H7 (cell line): ENCODE measurements around the gene CENPL. TPM values are rescaled to one million over a fixed set of nuclear protein-coding genes. Genes with fewer than 3 reads are reported as not detected.
"Not testable (repeated sequence)": the region's sequence is repeated elsewhere in the genome, so short reads cannot be mapped to it uniquely, and the experiment has no call there.

ENCODE experiments used
- DNase-seq: peaks from one replicate; pipeline ENCODE4 v3.0.0; 2012
- H3K27me3 ChIP-seq: 2 replicates; pipeline ENCODE4 v1.6.0; 2011; ENCODE audit warnings: mild to moderate bottlenecking, low read length; ENCODE audit not compliant: control insufficient read depth, insufficient read depth
- H3K36me3 ChIP-seq: replicated peaks from 2 replicates; pipeline ENCODE4 v1.5.1; 2011; ENCODE audit warnings: low read length; ENCODE audit not compliant: control insufficient read depth, insufficient read depth
- H3K4me3 ChIP-seq: 2 replicates; pipeline ENCODE4 v1.5.1; 2011; ENCODE audit warnings: low read depth, mild to moderate bottlenecking, control low read depth, low read length, moderate library complexity; ENCODE audit not compliant: insufficient read depth
- total RNA-seq: library from RNA; depleted of rRNA; stranded (reverse); fragments of >200 nt; shearing (Covaris generic); gene quantifications from 2 replicates; pipeline ENCODE4 v1.2.3, GENCODE V29; 2014

The CENPL gene
- total RNA-seq, 1 experiment from 2014 or later = 33.1 TPM

DNA sequence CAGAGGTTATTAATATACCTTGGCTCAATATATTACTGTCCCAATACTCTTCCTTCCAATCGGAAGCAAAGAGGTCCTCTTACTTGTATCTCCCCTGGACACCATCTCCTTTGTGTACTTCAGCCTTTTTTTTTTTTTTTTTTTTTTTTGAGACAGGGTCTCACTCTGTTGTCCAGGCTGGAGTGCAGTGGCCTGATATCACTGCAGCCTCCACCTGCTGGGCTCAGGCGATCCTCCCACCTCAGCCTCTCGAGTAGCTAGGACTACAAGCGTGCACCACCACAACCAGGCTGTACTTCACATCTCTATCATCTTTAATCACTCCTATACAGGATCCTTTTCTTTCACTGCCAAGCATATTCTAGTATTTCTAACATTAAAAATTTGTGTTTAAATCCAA, 3.0 kb downstream of the CENPL start:
- no peaks in the 10 kb centered on the region; the same call in 1 of the 2 replicates for H3K36me3 ChIP-seq
- H3K27me3 ChIP-seq = no peaks in the 10 kb centered on the region
- no peak overlapping the region for H3K4me3 ChIP-seq
- no peak for DNase-seq

DNA sequence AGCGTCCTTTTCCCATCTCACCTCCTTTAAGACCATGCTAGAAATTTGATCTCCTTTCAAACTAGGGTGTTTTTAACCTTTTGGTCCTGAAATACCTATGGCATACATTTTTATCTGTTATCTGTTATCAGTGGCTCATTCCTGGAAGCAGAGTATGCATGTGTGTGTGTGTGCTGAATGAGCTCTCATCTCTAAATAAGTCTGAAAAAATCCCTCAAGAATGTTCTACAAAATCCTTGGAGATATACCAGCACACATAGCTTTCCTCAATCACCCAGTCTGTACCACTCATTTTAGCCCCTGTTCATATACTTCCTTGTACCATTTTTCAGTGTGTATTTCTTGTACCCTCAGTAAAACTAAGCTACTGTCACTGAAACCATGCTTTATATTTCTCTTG, 6.2 kb downstream of the CENPL start:
- no peak overlapping the region for H3K4me3 ChIP-seq
- no peak for DNase-seq
- no peaks in the 10 kb centered on the region; the same call in 1 of the 2 replicates for H3K36me3 ChIP-seq
- H3K27me3 ChIP-seq = no peaks in the 10 kb centered on the region

DNA sequence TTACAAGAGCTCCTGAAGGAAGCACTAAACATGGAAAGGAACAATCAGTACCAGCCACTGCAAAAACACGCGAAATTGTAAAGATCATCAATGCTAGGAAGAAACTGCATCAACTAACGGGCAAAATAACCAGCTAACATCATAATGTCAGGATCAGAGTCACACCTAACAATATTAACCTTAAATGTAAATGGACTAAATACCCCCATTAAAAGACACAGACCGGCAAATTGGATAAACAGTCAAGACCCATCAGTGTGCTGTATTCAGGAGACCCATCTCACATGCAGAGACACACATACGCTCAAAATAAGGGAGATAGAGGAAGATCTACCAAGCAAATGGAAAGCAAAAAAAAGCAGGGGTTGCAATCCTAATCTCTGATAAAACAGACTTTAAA, 11.0 kb downstream of the CENPL start:
- DNase-seq, H3K27me3 ChIP-seq, H3K36me3 ChIP-seq: not testable (repeated sequence)

DNA sequence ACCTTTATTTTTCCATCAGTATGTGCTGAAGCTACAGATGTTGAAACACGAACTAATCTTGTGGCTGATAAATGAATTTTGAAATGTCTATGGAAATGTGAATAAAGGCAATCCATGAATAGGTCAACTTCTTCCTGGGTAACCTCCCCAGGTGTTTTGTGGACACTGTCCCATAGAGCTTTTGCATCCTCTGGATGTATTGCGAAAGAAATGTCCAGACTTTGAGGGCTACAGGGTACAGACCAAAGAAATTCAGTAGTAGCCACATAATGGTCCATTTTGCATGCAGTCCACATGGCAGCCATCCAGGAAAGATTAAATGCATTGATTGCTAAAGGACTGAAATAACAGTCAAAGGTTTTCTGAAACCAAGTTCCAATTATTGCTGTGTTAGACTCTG, 21.7 kb downstream of the CENPL start:
- H3K27me3 ChIP-seq = no peaks in the 10 kb centered on the region
- DNase-seq = no peak
- H3K4me3 ChIP-seq = no peak overlapping the region
- peaks cover 8% of the 10 kb centered on the region for H3K36me3 ChIP-seq

More for the DNA sequence above, 11.0 kb downstream of the CENPL start:
- H3K4me3 ChIP-seq = not testable (repeated sequence)

DNA sequence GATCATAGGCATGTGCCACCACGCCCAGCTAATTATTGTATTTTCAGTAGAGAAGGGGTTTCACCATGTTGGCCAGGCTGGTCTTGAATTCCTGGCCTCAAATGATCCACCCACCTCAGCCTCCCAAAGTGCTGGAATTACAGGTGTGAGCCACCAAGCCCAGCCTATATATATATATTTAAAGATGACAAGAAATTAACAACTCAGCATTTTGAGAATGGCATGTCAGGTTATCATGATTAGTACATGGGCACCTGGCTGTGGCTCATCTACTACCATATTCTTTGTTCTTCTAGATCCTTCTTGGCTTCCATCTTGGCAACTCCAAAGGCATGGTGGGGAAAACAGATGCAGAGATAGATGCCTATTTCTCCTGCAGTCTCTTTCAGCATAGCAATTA, 24.7 kb downstream of the CENPL start:
- H3K4me3 ChIP-seq, H3K36me3 ChIP-seq, DNase-seq, H3K27me3 ChIP-seq: not testable (repeated sequence)

DNA sequence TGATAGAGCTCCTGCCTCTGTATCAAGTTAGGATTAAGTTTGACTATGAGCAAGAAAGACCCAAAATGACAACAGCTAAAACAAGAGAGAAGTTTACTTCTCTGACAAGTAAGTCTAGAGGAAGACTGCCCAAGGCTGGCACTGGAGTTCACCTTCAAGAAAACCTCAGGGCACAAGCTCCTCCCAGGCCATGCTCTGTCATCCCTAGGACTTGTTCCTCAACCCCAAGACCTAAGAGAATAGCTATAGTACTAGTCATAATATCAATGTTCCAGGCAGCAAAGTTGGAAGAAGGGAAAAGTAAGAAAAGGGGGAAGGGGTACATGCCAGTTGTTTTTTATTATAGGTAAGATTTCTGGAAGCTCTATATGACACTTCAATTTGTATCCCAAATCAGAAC, 26.6 kb downstream of the CENPL start:
- peaks cover 2% of the 10 kb centered on the region for H3K36me3 ChIP-seq
- H3K27me3 ChIP-seq = no peaks in the 10 kb centered on the region
- DNase-seq = no peak

DNA sequence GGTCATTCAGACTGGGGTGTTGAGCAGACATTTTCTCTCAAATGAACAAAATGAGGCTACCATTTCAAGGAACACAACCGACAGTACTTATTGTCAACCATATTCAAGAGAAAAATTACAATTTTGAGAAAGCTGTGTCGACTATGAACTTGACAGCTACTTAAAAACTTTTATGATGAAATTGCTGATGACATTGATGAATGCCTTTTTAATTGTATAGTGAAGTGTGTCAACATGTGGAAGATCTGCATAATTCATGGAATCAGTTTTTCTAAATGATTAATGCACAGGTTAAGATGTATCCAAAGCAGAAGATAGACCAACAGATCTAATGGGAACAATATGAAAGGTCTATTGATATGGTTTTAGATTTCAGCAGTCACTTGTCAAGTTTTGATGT, 34.8 kb downstream of the CENPL start:
- DNase-seq = no peak
- Histone ChIP-seq H3K4me3 (no peak overlapping the region), H3K36me3 (no peaks in the 10 kb centered on the region), H3K27me3 (no peaks in the 10 kb centered on the region)

More for the DNA sequence above, 26.6 kb downstream of the CENPL start:
- H3K4me3 ChIP-seq = no peak overlapping the region

DNA sequence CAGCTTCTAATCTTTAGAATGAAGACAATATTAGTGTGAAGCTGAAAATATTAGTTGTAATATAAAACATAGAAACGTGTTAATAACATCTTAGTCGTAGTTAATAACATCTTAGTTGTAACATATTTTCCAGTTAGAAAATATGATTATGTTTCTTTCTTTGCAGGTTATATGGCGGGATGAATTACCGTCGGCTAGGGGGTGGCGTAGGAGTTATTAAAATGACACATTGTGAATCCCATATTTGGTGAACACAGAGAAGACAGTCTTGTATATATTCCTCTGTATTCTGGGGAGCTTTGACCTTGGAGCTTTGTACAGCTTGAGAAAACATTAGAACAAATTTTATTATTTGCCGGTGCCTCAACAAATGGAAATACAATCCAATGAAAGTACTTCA, 39.7 kb downstream of the CENPL start:
- no peak for DNase-seq
- Histone ChIP-seq H3K4me3 (no peak overlapping the region), H3K27me3 (no peaks in the 10 kb centered on the region), H3K36me3 (0 out of 2 replicates have a peak, but pooled peaks cover under 1% of the 10 kb centered on the region)

DNA sequence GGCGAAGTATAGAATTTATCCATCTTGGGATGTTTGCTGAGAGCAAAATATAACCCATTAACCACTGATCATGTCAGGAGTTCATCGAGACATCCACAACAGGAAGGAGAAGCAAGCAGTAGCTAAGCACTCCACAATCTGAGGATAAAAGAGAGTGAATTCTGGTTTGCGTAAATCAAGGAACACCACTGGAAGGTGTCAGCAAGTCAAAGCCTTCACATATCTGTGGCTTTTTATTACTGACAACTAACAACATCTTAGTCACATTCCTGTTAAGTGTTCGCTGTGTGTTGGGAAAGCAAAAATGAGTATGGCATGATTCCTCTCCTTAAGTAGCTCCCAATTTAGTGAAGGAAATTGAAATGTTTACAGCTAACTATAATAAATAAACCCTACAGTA, 44.7 kb downstream of the CENPL start:
- DNase-seq = no peak
- H3K36me3 ChIP-seq = peaks cover 1% of the 10 kb centered on the region; the same call in 1 of the 2 replicates
- H3K4me3 ChIP-seq = no peak overlapping the region
- no peaks in the 10 kb centered on the region for H3K27me3 ChIP-seq

DNA sequence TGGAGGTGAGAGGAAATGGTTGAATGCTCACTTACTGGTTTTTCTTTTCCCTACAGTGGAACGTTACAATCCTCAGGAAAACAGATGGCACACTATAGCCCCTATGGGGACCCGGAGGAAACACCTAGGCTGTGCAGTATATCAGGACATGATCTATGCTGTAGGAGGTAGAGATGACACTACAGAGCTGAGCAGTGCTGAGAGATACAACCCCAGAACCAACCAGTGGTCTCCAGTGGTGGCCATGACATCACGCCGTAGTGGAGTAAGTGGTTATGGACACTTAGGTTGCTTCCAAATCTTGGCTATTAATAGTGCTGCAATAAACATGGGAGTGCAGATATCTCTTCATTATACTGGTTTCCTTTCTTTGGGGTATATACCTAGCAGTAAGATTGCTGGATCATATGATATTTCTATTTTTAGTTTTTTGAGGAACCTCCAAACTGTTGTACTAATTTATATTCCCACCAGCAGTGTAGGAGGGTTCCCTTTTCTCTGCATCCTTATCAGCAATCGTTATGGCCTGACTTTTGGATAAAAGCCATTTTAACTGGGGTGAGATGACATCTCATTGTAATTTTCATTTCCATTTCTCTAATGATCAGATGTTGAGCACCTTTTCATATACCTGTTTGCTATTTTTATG, 49.0 kb downstream of the CENPL start:
- H3K27me3 ChIP-seq = no peaks in the 10 kb centered on the region
- H3K4me3 ChIP-seq = no peak overlapping the region
- H3K36me3 ChIP-seq = peaks cover 1% of the 10 kb centered on the region; the same call in 1 of the 2 replicates
- DNase-seq = no peak

DNA sequence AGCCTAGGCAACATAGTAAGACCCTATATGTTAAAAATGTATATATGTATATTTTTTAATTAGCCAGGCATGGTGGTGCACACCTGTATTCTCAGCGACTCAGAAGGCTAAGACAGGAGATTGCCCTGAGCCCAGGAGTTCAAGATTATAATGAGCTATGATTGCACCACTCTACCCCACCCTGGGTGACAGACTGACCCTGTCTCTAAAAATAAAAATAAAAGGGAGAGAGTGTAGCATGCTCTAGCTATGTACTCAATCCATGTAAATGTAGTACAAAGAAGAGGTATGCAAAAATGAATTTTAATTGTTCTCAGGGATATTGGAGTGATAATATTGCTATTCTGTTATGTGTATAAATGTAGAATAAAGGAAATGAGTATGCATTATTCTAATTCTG, 53.1 kb downstream of the CENPL start:
- Histone ChIP-seq H3K27me3 (no peaks in the 10 kb centered on the region), H3K36me3 (no peaks in the 10 kb centered on the region; the same call in 1 of the 2 replicates), H3K4me3 (no peak overlapping the region)
- no peak for DNase-seq

DNA sequence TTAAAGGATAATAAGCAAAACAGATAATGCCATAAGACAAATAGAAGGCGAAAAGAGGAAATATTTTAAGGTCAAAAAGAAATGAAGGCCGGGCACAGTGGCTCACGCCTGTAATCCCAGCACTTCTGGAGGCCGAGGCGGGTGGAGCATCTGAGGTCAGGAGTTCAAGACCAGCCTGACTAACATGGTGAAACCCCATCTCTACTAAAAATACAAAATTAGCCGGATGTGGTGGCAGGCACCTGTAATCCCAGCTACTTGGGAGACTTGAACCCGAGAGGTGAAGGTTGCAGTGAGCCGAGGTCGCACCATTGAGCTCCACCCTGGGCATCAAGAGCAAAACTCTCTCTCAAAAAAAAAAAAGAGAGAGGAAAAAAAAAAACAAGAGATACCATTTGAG, 54.4 kb downstream of the CENPL start:
- not testable (repeated sequence) for H3K36me3 ChIP-seq, H3K4me3 ChIP-seq, DNase-seq, H3K27me3 ChIP-seq

DNA sequence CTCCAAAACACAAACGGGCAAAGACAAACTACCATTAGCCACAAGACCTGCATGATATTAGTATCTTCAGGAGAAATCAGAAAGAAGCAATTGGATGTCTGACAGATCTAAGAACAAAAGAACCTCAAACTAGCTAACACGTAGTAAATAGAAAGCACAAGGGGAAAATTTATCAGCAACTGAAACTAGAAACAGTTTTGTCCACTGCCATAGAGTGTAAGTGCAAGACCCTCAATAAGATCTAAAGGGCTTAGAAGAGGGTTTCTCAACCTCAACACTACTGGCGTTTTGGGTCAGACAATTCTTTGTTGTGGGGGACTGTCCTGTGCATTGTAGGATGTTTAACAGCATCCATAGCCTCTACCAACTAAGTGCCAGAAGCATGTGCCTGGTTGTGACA, 55.9 kb downstream of the CENPL start:
- no peaks in the 10 kb centered on the region for H3K36me3 ChIP-seq
- H3K27me3 ChIP-seq = no peaks in the 10 kb centered on the region
- H3K4me3 ChIP-seq = no peak overlapping the region
- no peak for DNase-seq

DNA sequence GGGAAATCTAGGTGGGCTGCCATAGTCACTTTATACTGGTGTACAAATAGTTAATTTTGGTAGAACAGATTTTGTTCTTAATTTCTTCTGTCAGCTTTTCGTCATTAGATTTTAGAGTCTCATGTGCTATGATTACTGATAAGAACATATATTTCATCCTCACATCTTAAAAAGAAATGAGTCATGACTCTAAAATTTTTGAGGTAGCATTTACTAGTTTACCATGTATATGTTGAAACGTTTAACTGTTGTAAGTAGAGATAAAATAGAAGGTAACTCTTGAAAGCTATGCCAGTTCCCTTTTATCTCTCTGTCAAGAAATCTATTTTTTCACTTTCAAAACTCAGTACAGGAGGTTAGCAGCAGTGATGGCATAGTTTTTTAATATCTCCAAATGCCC, 56.5 kb downstream of the CENPL start:
- H3K27me3 ChIP-seq = no peaks in the 10 kb centered on the region
- no peaks in the 10 kb centered on the region for H3K36me3 ChIP-seq
- H3K4me3 ChIP-seq = no peak overlapping the region
- no peak for DNase-seq

DNA sequence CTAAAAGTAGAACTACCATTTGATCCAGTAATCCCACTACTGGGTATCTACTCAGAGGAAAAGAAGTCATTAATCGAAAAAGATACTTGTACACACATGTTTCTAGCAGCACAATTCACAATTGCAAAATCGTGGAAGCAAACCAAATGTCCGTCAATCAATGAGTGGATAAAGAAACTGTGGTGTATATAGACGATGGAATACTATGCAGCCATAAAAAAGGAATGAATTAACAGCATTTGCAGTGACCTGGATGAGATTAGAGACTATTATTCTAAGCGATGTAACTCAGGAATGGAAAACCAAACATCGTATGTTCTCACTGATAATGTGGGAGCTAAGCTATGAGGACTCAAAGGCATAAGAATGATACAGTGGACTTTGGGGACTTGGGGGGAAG, 60.4 kb downstream of the CENPL start:
- not testable (repeated sequence) for H3K4me3 ChIP-seq, H3K27me3 ChIP-seq, DNase-seq, H3K36me3 ChIP-seq

DNA sequence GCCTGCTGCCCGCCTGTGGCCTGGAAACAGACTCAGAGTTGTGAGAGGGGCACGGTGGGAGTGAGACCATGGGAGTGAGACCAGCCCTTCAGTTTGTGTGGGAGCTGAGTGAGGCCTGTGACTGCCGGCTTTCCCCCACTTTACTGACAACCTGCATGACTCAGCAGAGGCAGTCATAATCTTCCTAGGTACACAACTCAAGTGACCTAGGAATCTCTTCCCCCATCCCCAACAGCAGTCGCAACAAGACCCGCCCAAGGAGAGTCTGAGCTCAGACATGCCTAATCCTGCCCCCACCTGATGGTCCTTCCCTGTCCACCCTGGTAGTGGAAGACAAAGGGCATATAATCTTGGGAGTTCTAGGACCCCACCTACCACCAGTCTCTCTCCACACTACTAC, 65.7 kb downstream of the CENPL start:
- DNase-seq = no peak

More for the DNA sequence above, 65.7 kb downstream of the CENPL start:
- Histone ChIP-seq H3K36me3 (peaks cover 3% of the 10 kb centered on the region; the same call in 1 of the 2 replicates), H3K27me3 (no peaks in the 10 kb centered on the region), H3K4me3 (no peak overlapping the region)
